HL-60 (cell line): ENCODE data around the gene GNAI2.

Experiments
- DNase-seq, 2 experiments: peaks; one replicate each; pipeline ENCODE4 v3.0.0-alpha.2; 2010 to 2020; ENCODE audit warnings: low read depth in 1 of 2, low spot score in 1 of 2
- H3K27ac ChIP-seq: fragments of 250-450 bp; sonication (Bioruptor Pico); replicated peaks from 2 replicates; pipeline ENCODE4 v1.5.1; 2020; ENCODE audit warnings: mild to moderate bottlenecking, moderate library complexity
- H3K27me3 ChIP-seq: fragments of 250-450 bp; sonication (Bioruptor Pico); 2 replicates; pipeline ENCODE4 v1.5.1; 2021; ENCODE audit warnings: mild to moderate bottlenecking, moderate library complexity; ENCODE audit not compliant: insufficient read depth, poor library complexity, severe bottlenecking
- H3K4me3 ChIP-seq: replicated peaks from 2 replicates; pipeline ENCODE4 v1.5.1; 2011; ENCODE audit warnings: mild to moderate bottlenecking, control low read depth, low read length; ENCODE audit not compliant: insufficient read depth
- GABPA ChIP-seq: IDR thresholded peaks from 2 replicates; pipeline ENCODE4 v1.6.1; 2012; ENCODE audit warnings: low read depth
- POLR2AphosphoS5 ChIP-seq: IDR thresholded peaks from 2 replicates; pipeline ENCODE4 v1.6.1; 2012; ENCODE audit warnings: low read depth
- SPI1 ChIP-seq: IDR thresholded peaks from 2 replicates; pipeline ENCODE4 v1.6.1; 2012; ENCODE audit warnings: low read depth, mild to moderate bottlenecking, borderline replicate concordance
- TF ChIP-seq, protein P1 (sequence below): IDR thresholded peaks from one replicate; pipeline ENCODE4 v1.5.1; 2011; ENCODE audit warnings: low read length, control low read depth, inconsistent platforms; ENCODE audit not compliant: insufficient read depth
- TF ChIP-seq, protein P2 (sequence below): IDR thresholded peaks from 2 replicates; pipeline ENCODE4 v1.6.1; 2012; ENCODE audit warnings: low read depth; ENCODE audit not compliant: insufficient replicate concordance

Gene GNAI2

DNA sequence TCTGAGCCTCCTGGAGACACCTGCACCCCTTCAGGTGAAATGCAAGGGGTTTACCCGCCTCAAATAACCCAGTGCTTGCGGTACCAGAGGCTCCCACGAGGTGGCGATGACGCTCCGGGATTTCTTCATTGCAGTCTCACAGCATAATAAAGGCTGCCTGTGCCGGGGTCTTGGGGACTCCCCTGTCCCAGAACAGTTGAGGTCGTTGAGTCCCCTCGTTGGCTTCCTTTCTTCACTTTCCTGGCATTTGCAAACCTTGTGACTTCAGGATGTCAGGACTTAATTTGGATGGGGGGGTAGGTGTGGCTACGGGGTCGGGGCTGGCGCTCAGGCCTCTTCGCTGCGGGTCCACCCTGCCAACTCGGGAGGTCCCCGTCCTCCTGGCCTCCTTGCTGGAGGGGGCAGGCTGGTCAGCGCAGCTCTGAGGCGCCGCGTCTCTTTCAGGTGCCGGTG lies 43.3 kb upstream of the GNAI2 start:
- peaks cover 24% of the 10 kb centered on the region for H3K27me3 ChIP-seq
- DNase-seq: peak in 1 of 2 experiments; percentile 66
- H3K27ac ChIP-seq: no peak overlapping the region
- TF ChIP-seq, protein P1, sequence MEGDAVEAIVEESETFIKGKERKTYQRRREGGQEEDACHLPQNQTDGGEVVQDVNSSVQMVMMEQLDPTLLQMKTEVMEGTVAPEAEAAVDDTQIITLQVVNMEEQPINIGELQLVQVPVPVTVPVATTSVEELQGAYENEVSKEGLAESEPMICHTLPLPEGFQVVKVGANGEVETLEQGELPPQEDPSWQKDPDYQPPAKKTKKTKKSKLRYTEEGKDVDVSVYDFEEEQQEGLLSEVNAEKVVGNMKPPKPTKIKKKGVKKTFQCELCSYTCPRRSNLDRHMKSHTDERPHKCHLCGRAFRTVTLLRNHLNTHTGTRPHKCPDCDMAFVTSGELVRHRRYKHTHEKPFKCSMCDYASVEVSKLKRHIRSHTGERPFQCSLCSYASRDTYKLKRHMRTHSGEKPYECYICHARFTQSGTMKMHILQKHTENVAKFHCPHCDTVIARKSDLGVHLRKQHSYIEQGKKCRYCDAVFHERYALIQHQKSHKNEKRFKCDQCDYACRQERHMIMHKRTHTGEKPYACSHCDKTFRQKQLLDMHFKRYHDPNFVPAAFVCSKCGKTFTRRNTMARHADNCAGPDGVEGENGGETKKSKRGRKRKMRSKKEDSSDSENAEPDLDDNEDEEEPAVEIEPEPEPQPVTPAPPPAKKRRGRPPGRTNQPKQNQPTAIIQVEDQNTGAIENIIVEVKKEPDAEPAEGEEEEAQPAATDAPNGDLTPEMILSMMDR: peak; percentile 85
- TF ChIP-seq SPI1: no peak
- no peak overlapping the region for H3K4me3 ChIP-seq

- no peak for DNase-seq
- Histone ChIP-seq H3K27me3 (peaks cover 24% of the 10 kb centered on the region), H3K27ac (no peak overlapping the region), H3K4me3 (no peak overlapping the region)
- no peak for TF ChIP-seq GABPA
- TF ChIP-seq, protein P1: no peak
- no peak for TF ChIP-seq SPI1
- TF ChIP-seq, protein P2, sequence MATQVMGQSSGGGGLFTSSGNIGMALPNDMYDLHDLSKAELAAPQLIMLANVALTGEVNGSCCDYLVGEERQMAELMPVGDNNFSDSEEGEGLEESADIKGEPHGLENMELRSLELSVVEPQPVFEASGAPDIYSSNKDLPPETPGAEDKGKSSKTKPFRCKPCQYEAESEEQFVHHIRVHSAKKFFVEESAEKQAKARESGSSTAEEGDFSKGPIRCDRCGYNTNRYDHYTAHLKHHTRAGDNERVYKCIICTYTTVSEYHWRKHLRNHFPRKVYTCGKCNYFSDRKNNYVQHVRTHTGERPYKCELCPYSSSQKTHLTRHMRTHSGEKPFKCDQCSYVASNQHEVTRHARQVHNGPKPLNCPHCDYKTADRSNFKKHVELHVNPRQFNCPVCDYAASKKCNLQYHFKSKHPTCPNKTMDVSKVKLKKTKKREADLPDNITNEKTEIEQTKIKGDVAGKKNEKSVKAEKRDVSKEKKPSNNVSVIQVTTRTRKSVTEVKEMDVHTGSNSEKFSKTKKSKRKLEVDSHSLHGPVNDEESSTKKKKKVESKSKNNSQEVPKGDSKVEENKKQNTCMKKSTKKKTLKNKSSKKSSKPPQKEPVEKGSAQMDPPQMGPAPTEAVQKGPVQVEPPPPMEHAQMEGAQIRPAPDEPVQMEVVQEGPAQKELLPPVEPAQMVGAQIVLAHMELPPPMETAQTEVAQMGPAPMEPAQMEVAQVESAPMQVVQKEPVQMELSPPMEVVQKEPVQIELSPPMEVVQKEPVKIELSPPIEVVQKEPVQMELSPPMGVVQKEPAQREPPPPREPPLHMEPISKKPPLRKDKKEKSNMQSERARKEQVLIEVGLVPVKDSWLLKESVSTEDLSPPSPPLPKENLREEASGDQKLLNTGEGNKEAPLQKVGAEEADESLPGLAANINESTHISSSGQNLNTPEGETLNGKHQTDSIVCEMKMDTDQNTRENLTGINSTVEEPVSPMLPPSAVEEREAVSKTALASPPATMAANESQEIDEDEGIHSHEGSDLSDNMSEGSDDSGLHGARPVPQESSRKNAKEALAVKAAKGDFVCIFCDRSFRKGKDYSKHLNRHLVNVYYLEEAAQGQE: no peak
- no peak for TF ChIP-seq POLR2AphosphoS5
Observed at GRCh38 chr3:50193286-50193685, 42.7 kb upstream of the GNAI2 start.

GRCh38 chr3:50193746-50194127 lies 42.3 kb upstream of the GNAI2 start:
- H3K27ac ChIP-seq: no peak overlapping the region
- TF ChIP-seq POLR2AphosphoS5: no peak
- DNase-seq: no peak
- H3K27me3 ChIP-seq: peaks cover 24% of the 10 kb centered on the region
- no peak overlapping the region for H3K4me3 ChIP-seq

DNA sequence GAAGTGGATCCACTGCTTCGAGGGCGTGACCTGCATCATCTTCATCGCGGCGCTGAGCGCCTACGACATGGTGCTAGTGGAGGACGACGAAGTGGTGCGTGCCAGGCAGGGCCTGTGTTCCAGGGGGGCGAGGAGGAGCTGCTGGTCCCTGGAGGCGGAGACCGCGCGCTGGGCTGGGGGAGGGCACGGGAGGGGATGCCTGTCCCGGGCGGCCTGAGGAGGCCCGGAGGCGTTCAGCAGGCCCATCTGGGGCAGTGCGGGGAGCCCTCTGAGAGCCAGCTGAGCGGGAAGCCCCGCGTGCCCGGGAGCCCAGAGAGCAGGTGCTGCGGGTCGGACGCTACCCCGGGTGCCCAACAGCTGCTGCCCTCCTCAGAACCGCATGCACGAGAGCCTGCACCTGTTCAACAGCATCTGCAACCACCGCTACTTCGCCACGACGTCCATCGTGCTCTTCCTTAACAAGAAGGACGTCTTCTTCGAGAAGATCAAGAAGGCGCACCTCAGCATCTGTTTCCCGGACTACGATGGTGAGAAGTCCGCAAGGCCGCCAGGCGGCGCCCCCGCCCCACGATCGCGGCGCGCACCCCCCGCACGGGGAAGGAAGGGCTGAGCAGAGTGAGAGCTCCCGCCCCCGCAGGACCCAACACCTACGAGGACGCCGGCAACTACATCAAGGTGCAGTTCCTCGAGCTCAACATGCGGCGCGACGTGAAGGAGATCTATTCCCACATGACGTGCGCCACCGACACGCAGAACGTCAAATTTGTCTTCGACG lies 41.7 kb upstream of the GNAI2 start:
- peak; percentile 58 to 62 for DNase-seq
- Histone ChIP-seq H3K27ac (no peak overlapping the region), H3K27me3 (peaks cover 26% of the 10 kb centered on the region), H3K4me3 (no peak overlapping the region)
- no peak for TF ChIP-seq SPI1
- no peak for TF ChIP-seq GABPA
- TF ChIP-seq, protein P1: peak; percentile 50

- H3K4me3 ChIP-seq: no peak overlapping the region
- TF ChIP-seq POLR2AphosphoS5: no peak
- TF ChIP-seq, protein P1: no peak
- no peak for TF ChIP-seq GABPA
- TF ChIP-seq, protein P2: no peak
- TF ChIP-seq SPI1: no peak
- no peak overlapping the region for H3K27ac ChIP-seq
- no peak for DNase-seq
- peaks cover 27% of the 10 kb centered on the region for H3K27me3 ChIP-seq
Observed at GRCh38 chr3:50194903-50195500, 41.0 kb upstream of the GNAI2 start.
